GM12878 (cell line): ENCODE data around the gene SPAG9. TPM values are rescaled to one million over a fixed set of nuclear protein-coding genes. Genes with fewer than 3 reads are reported as not detected.

Source experiments
- ATAC-seq: fragments of 200-7000 bp; cut with Tn5 transposase; 3 replicates; pipeline ENCODE4 v1.9.1; 2020; ENCODE audit warnings: mild to moderate bottlenecking, moderate library complexity
- BruUV-seq: library from RNA; stranded (reverse); fragments of 400-500 nt; replicated peaks from 2 replicates; lab custom pipeline; 2021; lab: Mats Ljungman, UMichigan
- CTCF ChIA-PET: fragments of 300-600 bp; sonication (Branson Sonifier 250); formaldehyde crosslinking; extraction: SDS; loops from one replicate; lab custom pipeline; 2021; ENCODE audit warnings: inconsistent platforms; lab: Yijun Ruan, JAX
- POLR2A ChIA-PET: fragments of 350-600 bp; formaldehyde crosslinking; extraction: SDS; loops from one replicate; lab custom pipeline; 2021; ENCODE audit warnings: inconsistent platforms; lab: Charles Lee
- RAD21 ChIA-PET: fragments of 300-600 bp; sonication (Branson Sonifier 250); formaldehyde crosslinking; loops from one replicate; lab custom pipeline; 2023; ENCODE audit warnings: antibody characterized with exemption; ENCODE audit not compliant: unreplicated experiment; lab: Charles Lee
- SMC1A ChIA-PET: fragments of 300-600 bp; sonication (Branson Sonifier 250); formaldehyde crosslinking; loops from one replicate; lab custom pipeline; 2023; ENCODE audit not compliant: unreplicated experiment, uncharacterized antibody; lab: Charles Lee
- DNase-seq: peaks from one replicate; pipeline ENCODE4 v3.0.0-alpha.2; 2011; ENCODE audit warnings: low read depth, low spot score
- FAIRE-seq: peaks from 3 replicates; lab custom pipeline; 2011; peaks lifted over from hg19 to GRCh38; lab: Jason Lieb, UNC
- H2AFZ ChIP-seq: 2 replicates; pipeline ENCODE4 v1.6.0; 2011; ENCODE audit warnings: low read depth, low read length, control low read depth; ENCODE audit not compliant: control insufficient read depth
- H3K27ac ChIP-seq: 2 replicates; pipeline ENCODE4 v1.5.1; 2011; ENCODE audit warnings: control low read depth; ENCODE audit not compliant: control insufficient read depth, insufficient read depth
- H3K27me3 ChIP-seq, 2 experiments: replicated peaks in 1 of 2; 2 replicates each; pipeline versions ENCODE4 v1.6.0 to v1.6.1; 2011; ENCODE audit warnings: low read length in 1 of 2; ENCODE audit not compliant: control insufficient read depth in 2 of 2, insufficient read depth in 2 of 2
- H3K36me3 ChIP-seq, 2 experiments: 2 replicates each; pipeline ENCODE4 v1.5.1; 2011; ENCODE audit warnings: low read length in 1 of 2; ENCODE audit not compliant: control insufficient read depth in 2 of 2, insufficient read depth in 2 of 2
- H3K4me1 ChIP-seq: 2 replicates; pipeline ENCODE4 v1.6.1; 2011; ENCODE audit warnings: mild to moderate bottlenecking, low read length, moderate library complexity, mixed read lengths; ENCODE audit not compliant: control insufficient read depth, insufficient read depth
- H3K4me2 ChIP-seq: 2 replicates; pipeline ENCODE4 v1.6.0; 2011; ENCODE audit warnings: control low read depth; ENCODE audit not compliant: control insufficient read depth, insufficient read depth
- H3K4me3 ChIP-seq: fragments of 200-600 bp; sonication (generic); 2 replicates; pipeline ENCODE4 v1.5.1; 2016
- H3K79me2 ChIP-seq: 2 replicates; pipeline ENCODE4 v1.6.0; 2011; ENCODE audit warnings: low read length; ENCODE audit not compliant: control insufficient read depth, insufficient read depth
- H3K9ac ChIP-seq: 2 replicates; pipeline ENCODE4 v1.8.0; 2011; ENCODE audit warnings: low read length, control low read depth, mixed read lengths; ENCODE audit not compliant: control insufficient read depth, insufficient read depth
- H3K9me3 ChIP-seq: replicated peaks from 3 replicates; pipeline ENCODE4 v1.5.1; 2011; ENCODE audit warnings: mild to moderate bottlenecking, low read length; ENCODE audit not compliant: control insufficient read depth, insufficient read depth
- H4K20me1 ChIP-seq: 2 replicates; pipeline ENCODE4 v1.6.0; 2011; ENCODE audit not compliant: control insufficient read depth, insufficient read depth
- CREM ChIP-seq: IDR thresholded peaks from 2 replicates; pipeline ENCODE4 v1.6.1; 2014; ENCODE audit warnings: antibody characterized with exemption, low read depth
- CUX1 ChIP-seq: IDR thresholded peaks from 2 replicates; pipeline ENCODE4 v1.6.1; 2012; ENCODE audit warnings: improper control_type of control experiment, low read depth, low read length; ENCODE audit not compliant: insufficient replicate concordance
- MTA3 ChIP-seq: IDR thresholded peaks from 2 replicates; pipeline ENCODE4 v1.6.1; 2012; ENCODE audit warnings: low read length, inconsistent platforms, borderline replicate concordance
- POLR2AphosphoS5 ChIP-seq: IDR thresholded peaks from 2 replicates; pipeline ENCODE4 v1.6.1; 2011; ENCODE audit warnings: mild to moderate bottlenecking, low read length, inconsistent platforms
- WGBS: methylation state at CpG from one replicate; pipeline ENCODE4 v1.1.6; 2016; ENCODE audit warnings: low lambda C conversion rate; ENCODE audit not compliant: insufficient replicate concordance, insufficient coverage; ENCODE audit errors: missing lambda C conversion rate; 5-methylcytosine and 5-hydroxymethylcytosine counted together
- in situ Hi-C: fragments of 300-500 bp; cut with MboI; formaldehyde crosslinking; loops from 9 replicates; pipeline ENCODE4 v1.14.3; 2018; ENCODE audit warnings: mixed read lengths
- intact Hi-C: fragments of 100-400 bp; cut with micrococcal nuclease; formaldehyde crosslinking; loops from one replicate; pipeline ENCODE4 v1.14.2; 2022; ENCODE audit not compliant: unreplicated experiment
- polyA plus RNA-seq, 11 experiments: library from polyadenylated mRNA; depleted of rRNA in 4 of 11; unstranded in 6 of 11; stranded (reverse) in 5 of 11; fragments of >200 nt; fragmentation: Nextera tagmentation in 4 of 11; fragmentation: Illumina TruSeq in 1 of 11; extraction: Ambion mirVana in 4 of 11; extraction: Trizol in 1 of 11; gene quantifications; 1 replicate in 1 of 11; 2 replicates in 10 of 11; pipeline versions ENCODE4 v1.2.1 to v1.2.3, GENCODE V29; 2011 to 2016; ENCODE audit warnings: inconsistent platforms in 2 of 11, missing spikeins in 2 of 11, low read depth in 1 of 11
- total RNA-seq, 4 experiments: library from RNA; depleted of rRNA in 3 of 4; stranded (reverse); fragments of >200 nt in 3 of 4; fragmentation: Illumina TruSeq in 1 of 4; extraction: Trizol in 1 of 4; gene quantifications; 2 replicates each; pipeline versions ENCODE4 v1.2.1 to v1.2.3, GENCODE V29; 2013 to 2021

The SPAG9 gene
- total and polyA plus RNA-seq, 10 of the 15 experiments (the other 5 are each of a cell fraction or from before 2014, with no cell fraction given): 6.6 to 42.0 (median 24.9) TPM

GRCh38 chr17:51012538-51012937, 108.1 kb downstream of the SPAG9 start:
- SMC1A ChIA-PET: interaction anchor here (1.4 to 1.9 kb wide), 3 partner anchors 45 to 141 kb away, joined by 3 to 6 read pairs (median 5); partner anchors contain the start of gene NME1
- 100% methylated on average over 4 of the region's 4 CpGs for WGBS
- no peak for DNase-seq
- Histone ChIP-seq H3K4me1 (no peaks in the 10 kb centered on the region), H3K27ac (no peak overlapping the region)
- intact Hi-C loops (no loop called here), in situ Hi-C loops (no loop called here)
- RAD21 ChIA-PET: no interaction called here
- no peak for TF ChIP-seq POLR2AphosphoS5
- TF ChIP-seq, all 136 proteins: peak for 0
- Histone ChIP-seq H2AFZ (no peak overlapping the region), H4K20me1 (no peaks in the 10 kb centered on the region), H3K79me2 (no peaks in the 10 kb centered on the region), H3K9me3 (no peaks in the 10 kb centered on the region), H3K4me3 (no peak overlapping the region), H3K4me2 (no peak overlapping the region), H3K27me3 (no peaks in the 10 kb centered on the region), H3K36me3 (peaks cover 0 to 8% of the 10 kb centered on the region in 2 experiments; a peak in 1 of 4 replicates), H3K9ac (no peak overlapping the region)
- no TSS peak for BruUV-seq
- no peak for FAIRE-seq
- CTCF ChIA-PET: interaction anchor here (1.0 kb wide), 1 partner anchor 7 kb away, joined by 3 read pairs; no protein-coding TSS in a partner anchor
- no peak for ATAC-seq
- POLR2A ChIA-PET: no interaction called here

- Histone ChIP-seq H3K4me1 (no peaks in the 10 kb centered on the region), H3K27me3 (no peaks in the 10 kb centered on the region), H3K36me3 (peaks cover 4 to 11% of the 10 kb centered on the region in 2 experiments), H3K9ac (no peak overlapping the region), H2AFZ (no peak overlapping the region), H3K4me3 (no peak overlapping the region)
- BruUV-seq: no TSS peak
- intact Hi-C loops (no loop called here), in situ Hi-C loops (no loop called here)
- ChIA-PET POLR2A (interaction anchor here (0.6 to 1.1 kb wide), 2 partner anchors 21 to 24 kb away, joined by 3 read pairs; no protein-coding TSS in a partner anchor), CTCF (interaction anchor here (0.6 to 14.3 kb wide), 6 partner anchors 8 to 219 kb away, joined by 3 to 472 read pairs (median 6); no protein-coding TSS in a partner anchor), RAD21 (interaction anchor here (1.0 to 1.7 kb wide), 4 partner anchors 8 to 143 kb away, joined by 3 to 8 read pairs (median 5); partner anchors contain the start of gene NME1)
- WGBS: 92% methylated on average over 1 of the region's 1 CpG
- no peak for ATAC-seq
- DNase-seq: no peak
- no peak for FAIRE-seq
- TF ChIP-seq CUX1 (no peak), CREM (no peak), MTA3 (no peak)
- TF ChIP-seq, all 136 proteins: peak for 0
- Histone ChIP-seq H3K9me3 (no peaks in the 10 kb centered on the region), H3K79me2 (no peaks in the 10 kb centered on the region), H3K27ac (no peak overlapping the region), H4K20me1 (no peaks in the 10 kb centered on the region), H3K4me2 (no peak overlapping the region)
- SMC1A ChIA-PET: interaction anchor here (1.1 to 4.8 kb wide), 6 partner anchors 10 to 47 kb away, joined by 3 to 22 read pairs (median 4); no protein-coding TSS in a partner anchor
These were observed 110.4 kb downstream of the SPAG9 start for GRCh38 chr17:51010173-51010675.
